DMS 273 (cell line): ENCODE measurements around the gene BAAT.

ENCODE experiments used
- DNase-seq: peaks from one replicate; lab custom pipeline; 2025; ENCODE audit not compliant: unreplicated experiment; lab: John Stamatoyannopoulos, UW

The BAAT gene

GRCh38 chr9:101398930-101399642, 14.3 kb upstream of the BAAT start:
- peak; percentile 48 for DNase-seq

GRCh38 chr9:101398068-101398929, 13.5 kb upstream of the BAAT start, which contains the start of the genes MRPL50 and ZNF189:
MRPL50 (minus strand) TSS chr9:101398618; CDS start chr9:101398592, 26 bp downstream.
ZNF189 (plus strand) TSS chr9:101398851; CDS start chr9:101399157, 306 bp downstream.
- peak; percentile 99 for DNase-seq

- peak; percentile 66 for DNase-seq
Measured at GRCh38 chr9:101397746-101398067, 12.9 kb upstream of the BAAT start.

GRCh38 chr9:101394687-101395086, 9.9 kb upstream of the BAAT start:
- no peak for DNase-seq

- no peak for DNase-seq
Measured at GRCh38 chr9:101393135-101393534, 8.3 kb upstream of the BAAT start.

- peak; percentile 40 for DNase-seq
Measured at GRCh38 chr9:101388507-101388993, 3.7 kb upstream of the BAAT start.

- DNase-seq: peak; percentile 72
Measured at GRCh38 chr9:101387871-101388506, 3.2 kb upstream of the BAAT start.

- DNase-seq: no peak
Measured at GRCh38 chr9:101383361-101383760, 1.4 kb downstream of the BAAT start.

- DNase-seq: no peak
Measured at GRCh38 chr9:101381833-101382342, 2.9 kb downstream of the BAAT start.

GRCh38 chr9:101381118-101381517, 3.7 kb downstream of the BAAT start:
- DNase-seq: no peak

GRCh38 chr9:101380295-101380694, 4.5 kb downstream of the BAAT start:
- no peak for DNase-seq

- no peak for DNase-seq
Measured at GRCh38 chr9:101376111-101376848, 8.5 kb downstream of the BAAT start.

- DNase-seq: no peak
Measured at GRCh38 chr9:101375546-101375945, 9.3 kb downstream of the BAAT start.

GRCh38 chr9:101372327-101373118, 12.3 kb downstream of the BAAT start:
- no peak for DNase-seq

- no peak for DNase-seq
Measured at GRCh38 chr9:101371813-101372212, 13.0 kb downstream of the BAAT start.

- DNase-seq: no peak
Measured at GRCh38 chr9:101369884-101370531, 14.8 kb downstream of the BAAT start.

GRCh38 chr9:101369286-101369685, 15.5 kb downstream of the BAAT start:
- DNase-seq: no peak

GRCh38 chr9:101367323-101367722, 17.5 kb downstream of the BAAT start:
- DNase-seq: no peak

GRCh38 chr9:101366038-101366756, 18.6 kb downstream of the BAAT start:
- DNase-seq: no peak
